ENCODE data around the gene FOXA2.

DNA sequence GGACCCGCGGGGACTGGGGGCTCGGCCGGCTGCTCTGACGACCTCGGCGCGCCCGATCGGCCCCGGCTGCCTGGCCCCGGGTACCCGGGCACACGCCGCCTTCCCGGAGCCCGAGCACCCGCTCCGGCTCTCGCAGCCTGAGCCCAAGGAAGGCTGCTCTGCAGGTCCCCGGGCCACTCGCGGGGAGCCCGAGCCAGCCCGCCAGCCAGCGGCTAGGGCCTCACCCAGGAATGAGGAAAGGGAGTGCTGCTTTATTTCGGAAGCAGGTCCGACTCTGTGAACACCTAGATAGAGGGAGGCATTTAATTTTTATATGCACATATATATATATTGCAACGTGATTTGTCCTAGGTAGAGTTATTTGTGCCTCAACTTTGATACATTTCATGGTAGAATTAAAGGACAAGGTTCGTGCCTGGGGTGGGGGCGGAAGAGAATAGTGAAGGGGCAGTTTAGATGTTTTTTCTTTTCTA, 15.5 kb downstream of the FOXA2 start:
- TF ChIP-seq, protein P1, sequence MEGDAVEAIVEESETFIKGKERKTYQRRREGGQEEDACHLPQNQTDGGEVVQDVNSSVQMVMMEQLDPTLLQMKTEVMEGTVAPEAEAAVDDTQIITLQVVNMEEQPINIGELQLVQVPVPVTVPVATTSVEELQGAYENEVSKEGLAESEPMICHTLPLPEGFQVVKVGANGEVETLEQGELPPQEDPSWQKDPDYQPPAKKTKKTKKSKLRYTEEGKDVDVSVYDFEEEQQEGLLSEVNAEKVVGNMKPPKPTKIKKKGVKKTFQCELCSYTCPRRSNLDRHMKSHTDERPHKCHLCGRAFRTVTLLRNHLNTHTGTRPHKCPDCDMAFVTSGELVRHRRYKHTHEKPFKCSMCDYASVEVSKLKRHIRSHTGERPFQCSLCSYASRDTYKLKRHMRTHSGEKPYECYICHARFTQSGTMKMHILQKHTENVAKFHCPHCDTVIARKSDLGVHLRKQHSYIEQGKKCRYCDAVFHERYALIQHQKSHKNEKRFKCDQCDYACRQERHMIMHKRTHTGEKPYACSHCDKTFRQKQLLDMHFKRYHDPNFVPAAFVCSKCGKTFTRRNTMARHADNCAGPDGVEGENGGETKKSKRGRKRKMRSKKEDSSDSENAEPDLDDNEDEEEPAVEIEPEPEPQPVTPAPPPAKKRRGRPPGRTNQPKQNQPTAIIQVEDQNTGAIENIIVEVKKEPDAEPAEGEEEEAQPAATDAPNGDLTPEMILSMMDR (IDR thresholded peaks at IDR 0.05; ENCODE audit: low read length): no peak
- no peak for TF ChIP-seq EZH2 (IDR thresholded peaks at IDR 0.05; ENCODE audit: borderline replicate concordance, low read length)
